GM12878 (cell line): Measurements from ENCODE around the gene ABCA2. TPM values are rescaled to one million over a fixed set of nuclear protein-coding genes. Genes with fewer than 3 reads are reported as not detected.

Source experiments
- CBX3 ChIP-seq: fragments of 200-600 bp; sonication (generic); IDR thresholded peaks from 2 replicates; pipeline ENCODE4 v1.6.1; 2016; ENCODE audit warnings: low read depth, borderline replicate concordance
- DPF2 ChIP-seq: fragments of 450-650 bp; IDR thresholded peaks from 2 replicates; pipeline ENCODE4 v1.6.1; 2017; ENCODE audit warnings: mild to moderate bottlenecking
- HDAC6 ChIP-seq: fragments of 200-600 bp; sonication (generic); IDR thresholded peaks from one replicate; pipeline ENCODE4 v1.8.0; 2017; ENCODE audit warnings: antibody characterized with exemption; ENCODE audit not compliant: unreplicated experiment
- KAT2A ChIP-seq: conservative IDR thresholded peaks from 2 replicates; pipeline ENCODE4 v1.6.1; 2011; ENCODE audit warnings: low read depth, low read length; ENCODE audit not compliant: control insufficient read depth
- KDM1A ChIP-seq: fragments of 200-600 bp; sonication (generic); IDR thresholded peaks from 2 replicates; pipeline ENCODE4 v1.6.1; 2016; ENCODE audit warnings: borderline replicate concordance
- NBN ChIP-seq: fragments of 450-650 bp; IDR thresholded peaks from 2 replicates; pipeline ENCODE4 v1.6.1; 2016
- RAD51 ChIP-seq: fragments of 450-650 bp; IDR thresholded peaks from 2 replicates; pipeline ENCODE4 v1.6.1; 2016; ENCODE audit warnings: moderate library complexity, mild to moderate bottlenecking, inconsistent platforms
- RUNX3 ChIP-seq: IDR thresholded peaks from 2 replicates; pipeline ENCODE4 v1.6.1; 2012; ENCODE audit warnings: low read length, inconsistent platforms
- SIX5 ChIP-seq: IDR thresholded peaks from 2 replicates; pipeline ENCODE4 v1.6.1; 2011; ENCODE audit warnings: mild to moderate bottlenecking, low read depth, low read length, moderate library complexity; ENCODE audit not compliant: severe bottlenecking
- SP1 ChIP-seq: IDR thresholded peaks from one replicate; pipeline ENCODE4 v1.6.1; 2011; ENCODE audit warnings: low read depth, low read length
- ZNF207 ChIP-seq: fragments of 450-650 bp; IDR thresholded peaks from 2 replicates; pipeline ENCODE4 v1.6.1; 2014; ENCODE audit warnings: antibody characterized with exemption, mild to moderate bottlenecking, borderline replicate concordance
- ZZZ3 ChIP-seq: IDR thresholded peaks from 2 replicates; pipeline ENCODE4 v1.6.1; 2011; ENCODE audit warnings: low read depth; ENCODE audit not compliant: control insufficient read depth, insufficient read length
- polyA plus RNA-seq, 11 experiments: library from polyadenylated mRNA; depleted of rRNA in 4 of 11; unstranded in 6 of 11; stranded (reverse) in 5 of 11; fragments of >200 nt; fragmentation: Nextera tagmentation in 4 of 11; fragmentation: Illumina TruSeq in 1 of 11; extraction: Ambion mirVana in 4 of 11; extraction: Trizol in 1 of 11; gene quantifications; 1 replicate in 1 of 11; 2 replicates in 10 of 11; pipeline versions ENCODE4 v1.2.1 to v1.2.3, GENCODE V29; 2011 to 2016; ENCODE audit warnings: inconsistent platforms in 2 of 11, missing spikeins in 2 of 11, low read depth in 1 of 11
- total RNA-seq, 4 experiments: library from RNA; depleted of rRNA in 3 of 4; stranded (reverse); fragments of >200 nt in 3 of 4; fragmentation: Illumina TruSeq in 1 of 4; extraction: Trizol in 1 of 4; gene quantifications; 2 replicates each; pipeline versions ENCODE4 v1.2.1 to v1.2.3, GENCODE V29; 2013 to 2021
- TF ChIP-seq, protein P1 (sequence below): fragments of 150-350 bp; IDR thresholded peaks from 2 replicates; pipeline ENCODE4 v1.6.1; 2016; ENCODE audit warnings: low read depth, low read length
- TF ChIP-seq, protein P2 (sequence below): IDR thresholded peaks from 2 replicates; pipeline ENCODE4 v1.6.1; 2012; ENCODE audit warnings: mild to moderate bottlenecking, low read depth, low read length

Gene ABCA2
- total and polyA plus RNA-seq, 10 of the 15 experiments (the other 5 are each of a cell fraction or from before 2014, with no cell fraction given) = 0.13 to 2.6 (median 0.71) TPM; not detected in 2

DNA sequence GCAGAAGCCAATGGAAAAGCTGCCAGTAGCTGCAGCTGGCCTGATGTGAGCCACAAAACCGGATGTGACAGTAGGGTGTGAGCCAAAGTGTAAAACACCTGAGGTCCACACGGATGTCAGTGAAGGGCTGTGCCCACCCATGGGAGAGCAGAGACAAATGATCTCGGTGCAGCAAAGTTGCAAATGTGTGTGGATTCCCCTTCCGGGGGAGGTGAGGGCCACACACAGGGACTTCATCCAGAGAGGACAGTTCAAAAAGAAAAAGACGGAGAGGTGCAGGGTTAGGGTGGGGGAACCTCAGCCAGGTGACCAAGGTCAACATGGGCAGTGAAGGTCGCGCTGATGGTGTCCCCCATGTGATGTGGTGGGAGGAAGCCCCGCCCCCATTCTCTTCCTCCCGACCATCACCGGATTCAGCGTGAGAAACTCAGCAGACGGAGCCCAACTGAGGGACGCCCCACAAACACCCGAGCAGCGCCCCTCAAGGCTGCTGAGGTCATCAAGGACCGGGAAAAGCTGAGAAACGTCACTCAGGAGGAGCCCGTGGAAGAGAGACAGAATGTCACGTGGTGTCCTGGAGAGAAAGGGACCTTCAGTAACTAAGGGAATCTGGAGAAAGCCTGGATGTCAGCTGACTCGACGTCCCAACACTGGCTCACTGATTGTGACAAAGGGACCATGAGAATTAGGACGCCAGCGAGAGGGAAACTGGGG, 62.1 kb downstream of the ABCA2 start (continued):
- peak; percentile 84 for TF ChIP-seq RAD51
- TF ChIP-seq RUNX3 = no peak
- TF ChIP-seq SIX5 = no peak
- TF ChIP-seq, protein P1, sequence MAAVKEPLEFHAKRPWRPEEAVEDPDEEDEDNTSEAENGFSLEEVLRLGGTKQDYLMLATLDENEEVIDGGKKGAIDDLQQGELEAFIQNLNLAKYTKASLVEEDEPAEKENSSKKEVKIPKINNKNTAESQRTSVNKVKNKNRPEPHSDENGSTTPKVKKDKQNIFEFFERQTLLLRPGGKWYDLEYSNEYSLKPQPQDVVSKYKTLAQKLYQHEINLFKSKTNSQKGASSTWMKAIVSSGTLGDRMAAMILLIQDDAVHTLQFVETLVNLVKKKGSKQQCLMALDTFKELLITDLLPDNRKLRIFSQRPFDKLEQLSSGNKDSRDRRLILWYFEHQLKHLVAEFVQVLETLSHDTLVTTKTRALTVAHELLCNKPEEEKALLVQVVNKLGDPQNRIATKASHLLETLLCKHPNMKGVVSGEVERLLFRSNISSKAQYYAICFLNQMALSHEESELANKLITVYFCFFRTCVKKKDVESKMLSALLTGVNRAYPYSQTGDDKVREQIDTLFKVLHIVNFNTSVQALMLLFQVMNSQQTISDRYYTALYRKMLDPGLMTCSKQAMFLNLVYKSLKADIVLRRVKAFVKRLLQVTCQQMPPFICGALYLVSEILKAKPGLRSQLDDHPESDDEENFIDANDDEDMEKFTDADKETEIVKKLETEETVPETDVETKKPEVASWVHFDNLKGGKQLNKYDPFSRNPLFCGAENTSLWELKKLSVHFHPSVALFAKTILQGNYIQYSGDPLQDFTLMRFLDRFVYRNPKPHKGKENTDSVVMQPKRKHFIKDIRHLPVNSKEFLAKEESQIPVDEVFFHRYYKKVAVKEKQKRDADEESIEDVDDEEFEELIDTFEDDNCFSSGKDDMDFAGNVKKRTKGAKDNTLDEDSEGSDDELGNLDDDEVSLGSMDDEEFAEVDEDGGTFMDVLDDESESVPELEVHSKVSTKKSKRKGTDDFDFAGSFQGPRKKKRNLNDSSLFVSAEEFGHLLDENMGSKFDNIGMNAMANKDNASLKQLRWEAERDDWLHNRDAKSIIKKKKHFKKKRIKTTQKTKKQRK = no peak
- TF ChIP-seq SP1 = no peak
- TF ChIP-seq ZZZ3 = no peak
- no peak for TF ChIP-seq ZNF207
- TF ChIP-seq, protein P2, sequence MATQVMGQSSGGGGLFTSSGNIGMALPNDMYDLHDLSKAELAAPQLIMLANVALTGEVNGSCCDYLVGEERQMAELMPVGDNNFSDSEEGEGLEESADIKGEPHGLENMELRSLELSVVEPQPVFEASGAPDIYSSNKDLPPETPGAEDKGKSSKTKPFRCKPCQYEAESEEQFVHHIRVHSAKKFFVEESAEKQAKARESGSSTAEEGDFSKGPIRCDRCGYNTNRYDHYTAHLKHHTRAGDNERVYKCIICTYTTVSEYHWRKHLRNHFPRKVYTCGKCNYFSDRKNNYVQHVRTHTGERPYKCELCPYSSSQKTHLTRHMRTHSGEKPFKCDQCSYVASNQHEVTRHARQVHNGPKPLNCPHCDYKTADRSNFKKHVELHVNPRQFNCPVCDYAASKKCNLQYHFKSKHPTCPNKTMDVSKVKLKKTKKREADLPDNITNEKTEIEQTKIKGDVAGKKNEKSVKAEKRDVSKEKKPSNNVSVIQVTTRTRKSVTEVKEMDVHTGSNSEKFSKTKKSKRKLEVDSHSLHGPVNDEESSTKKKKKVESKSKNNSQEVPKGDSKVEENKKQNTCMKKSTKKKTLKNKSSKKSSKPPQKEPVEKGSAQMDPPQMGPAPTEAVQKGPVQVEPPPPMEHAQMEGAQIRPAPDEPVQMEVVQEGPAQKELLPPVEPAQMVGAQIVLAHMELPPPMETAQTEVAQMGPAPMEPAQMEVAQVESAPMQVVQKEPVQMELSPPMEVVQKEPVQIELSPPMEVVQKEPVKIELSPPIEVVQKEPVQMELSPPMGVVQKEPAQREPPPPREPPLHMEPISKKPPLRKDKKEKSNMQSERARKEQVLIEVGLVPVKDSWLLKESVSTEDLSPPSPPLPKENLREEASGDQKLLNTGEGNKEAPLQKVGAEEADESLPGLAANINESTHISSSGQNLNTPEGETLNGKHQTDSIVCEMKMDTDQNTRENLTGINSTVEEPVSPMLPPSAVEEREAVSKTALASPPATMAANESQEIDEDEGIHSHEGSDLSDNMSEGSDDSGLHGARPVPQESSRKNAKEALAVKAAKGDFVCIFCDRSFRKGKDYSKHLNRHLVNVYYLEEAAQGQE = no peak
- TF ChIP-seq DPF2 = 0 out of 2 replicates have a peak, but pooled peaks have one; percentile 22
- TF ChIP-seq HDAC6 = no peak
- TF ChIP-seq CBX3 = no peak
- no peak for TF ChIP-seq KDM1A
- no peak for TF ChIP-seq KAT2A
- TF ChIP-seq NBN = 0 out of 2 replicates have a peak, but pooled peaks have one; percentile 25
